Hematopoietic multipotent progenitor cell treated with erythropoietin and hydrocortisone succinate and interleukin-3 and kit ligand, for 17 days (in vitro differentiated cells): ENCODE data around the gene TRAF3IP1.
"Not testable (repeated sequence)": the region's sequence is repeated elsewhere in the genome, so short reads cannot be mapped to it uniquely, and the experiment has no call there.

Experiments used
- DNase-seq: peaks from one replicate; pipeline ENCODE4 v3.0.0-alpha.2; 2015; ENCODE audit warnings: low spot score

TRAF3IP1 gene

GRCh38 chr2:238427435-238428162 lies 107.3 kb downstream of the TRAF3IP1 start:
- no peak for DNase-seq

DNA sequence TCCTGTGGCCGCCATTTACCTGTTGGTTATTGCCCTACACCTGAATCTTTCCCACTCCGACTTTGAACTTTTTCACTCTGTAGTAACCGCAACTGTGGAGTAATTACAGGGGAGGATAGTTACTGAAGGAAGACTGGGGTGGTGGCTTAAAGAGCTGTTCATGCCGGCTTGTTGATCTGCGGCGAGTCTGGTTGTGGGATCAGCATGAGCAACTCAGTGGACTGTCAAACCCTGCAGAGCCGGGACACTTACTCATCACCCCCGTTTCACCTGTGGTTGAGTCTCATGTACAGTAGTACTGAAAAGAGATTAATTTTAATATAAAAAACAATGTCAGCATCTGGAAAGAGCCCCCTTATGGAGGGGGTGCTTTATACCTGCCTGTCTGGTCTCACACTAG lies 108.5 kb downstream of the TRAF3IP1 start:
- DNase-seq: no peak

- DNase-seq: no peak
Measured at GRCh38 chr2:238430781-238431180, 110.5 kb downstream of the TRAF3IP1 start.

DNA sequence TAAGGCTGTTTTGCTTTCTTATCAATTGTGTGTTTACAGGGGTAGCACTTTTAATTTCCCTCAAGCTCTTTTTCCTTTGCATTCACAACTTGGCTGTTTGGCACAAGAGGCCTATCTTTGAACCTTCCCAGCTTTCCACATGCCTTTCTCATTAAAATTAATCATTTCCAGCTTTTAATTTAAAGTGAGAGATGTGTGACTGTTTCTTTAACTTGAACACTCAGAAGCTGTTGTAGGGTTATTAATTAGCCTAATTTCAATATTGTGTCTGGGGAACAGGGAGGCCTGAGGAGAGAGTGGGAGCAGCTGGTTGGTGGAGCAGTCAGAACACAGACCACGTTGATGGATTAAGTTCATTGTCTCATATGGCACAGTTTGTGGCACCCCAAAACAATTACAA lies 111.1 kb downstream of the TRAF3IP1 start:
- DNase-seq: no peak

DNA sequence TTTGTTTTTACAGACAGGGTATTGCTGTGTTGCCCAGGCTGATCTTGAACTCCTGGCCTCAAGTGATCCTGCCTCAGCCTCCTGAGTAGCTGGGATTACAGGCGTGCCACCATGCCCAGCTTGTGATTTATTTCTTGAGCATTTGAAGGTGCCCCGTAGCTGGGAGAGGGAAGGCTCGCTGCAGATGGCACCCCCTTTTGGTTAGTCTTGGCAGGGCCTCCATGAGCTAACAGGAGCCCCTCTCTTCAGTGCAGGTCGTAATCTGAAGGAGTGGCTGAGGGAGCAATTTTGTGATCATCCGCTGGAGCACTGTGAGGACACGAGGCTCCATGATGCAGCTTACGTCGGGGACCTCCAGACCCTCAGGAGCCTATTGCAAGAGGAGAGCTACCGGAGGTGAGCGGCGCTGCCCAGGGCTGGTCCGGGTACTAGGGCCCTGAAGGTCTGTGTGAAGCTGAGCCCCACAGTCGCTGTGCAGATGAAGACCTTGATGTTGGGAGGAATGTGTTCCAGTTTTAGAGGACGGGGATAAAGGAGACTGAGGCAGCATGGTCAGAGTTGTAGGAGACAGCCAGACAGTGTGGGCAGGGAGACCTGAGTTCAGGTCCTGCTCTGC lies 113.1 kb downstream of the TRAF3IP1 start:
- peak; percentile 35 for DNase-seq

DNA sequence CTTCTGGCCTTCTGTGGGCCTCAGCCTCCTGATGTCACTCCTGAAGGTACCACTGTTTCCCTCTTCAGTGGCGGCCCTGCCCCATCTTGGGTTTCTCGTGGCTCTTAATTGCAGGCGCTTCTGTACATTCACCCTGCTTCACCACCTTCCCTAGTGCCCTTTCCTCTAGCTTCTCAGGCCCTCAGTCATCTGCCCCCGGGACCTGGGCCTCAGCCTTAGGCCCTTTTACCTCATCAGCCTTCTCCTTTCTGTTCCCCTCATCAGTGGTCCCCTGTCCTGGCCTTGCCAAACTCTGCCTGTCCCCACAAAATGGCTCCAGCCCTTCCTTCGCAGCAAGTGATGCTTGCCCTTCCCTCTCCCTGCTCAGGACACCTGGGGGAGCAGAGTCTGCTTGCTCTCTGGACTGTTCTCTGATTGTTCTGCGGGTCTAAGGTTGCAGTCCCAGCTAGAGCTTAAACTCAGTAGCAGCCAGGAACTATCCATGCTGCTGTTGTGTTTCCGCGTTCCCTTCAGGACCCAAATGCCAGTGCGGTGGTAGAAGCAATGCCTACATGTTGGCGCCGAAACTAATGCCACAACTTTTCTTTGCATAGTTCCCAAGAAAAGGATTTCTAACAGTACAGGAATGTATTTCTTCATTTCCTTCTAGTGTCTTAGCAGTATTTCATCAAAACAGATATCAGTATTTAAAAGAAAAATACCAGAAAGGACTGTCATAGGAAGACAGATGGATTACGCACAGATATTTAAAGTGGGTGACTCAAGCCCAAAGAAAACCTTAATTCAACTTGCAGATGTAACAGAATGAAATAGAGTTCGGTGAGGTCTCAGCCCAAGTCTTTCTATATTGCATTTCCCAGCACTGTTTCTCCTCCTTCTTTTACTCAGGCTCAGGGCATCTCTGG lies 113.9 kb downstream of the TRAF3IP1 start:
- no peak for DNase-seq

DNA sequence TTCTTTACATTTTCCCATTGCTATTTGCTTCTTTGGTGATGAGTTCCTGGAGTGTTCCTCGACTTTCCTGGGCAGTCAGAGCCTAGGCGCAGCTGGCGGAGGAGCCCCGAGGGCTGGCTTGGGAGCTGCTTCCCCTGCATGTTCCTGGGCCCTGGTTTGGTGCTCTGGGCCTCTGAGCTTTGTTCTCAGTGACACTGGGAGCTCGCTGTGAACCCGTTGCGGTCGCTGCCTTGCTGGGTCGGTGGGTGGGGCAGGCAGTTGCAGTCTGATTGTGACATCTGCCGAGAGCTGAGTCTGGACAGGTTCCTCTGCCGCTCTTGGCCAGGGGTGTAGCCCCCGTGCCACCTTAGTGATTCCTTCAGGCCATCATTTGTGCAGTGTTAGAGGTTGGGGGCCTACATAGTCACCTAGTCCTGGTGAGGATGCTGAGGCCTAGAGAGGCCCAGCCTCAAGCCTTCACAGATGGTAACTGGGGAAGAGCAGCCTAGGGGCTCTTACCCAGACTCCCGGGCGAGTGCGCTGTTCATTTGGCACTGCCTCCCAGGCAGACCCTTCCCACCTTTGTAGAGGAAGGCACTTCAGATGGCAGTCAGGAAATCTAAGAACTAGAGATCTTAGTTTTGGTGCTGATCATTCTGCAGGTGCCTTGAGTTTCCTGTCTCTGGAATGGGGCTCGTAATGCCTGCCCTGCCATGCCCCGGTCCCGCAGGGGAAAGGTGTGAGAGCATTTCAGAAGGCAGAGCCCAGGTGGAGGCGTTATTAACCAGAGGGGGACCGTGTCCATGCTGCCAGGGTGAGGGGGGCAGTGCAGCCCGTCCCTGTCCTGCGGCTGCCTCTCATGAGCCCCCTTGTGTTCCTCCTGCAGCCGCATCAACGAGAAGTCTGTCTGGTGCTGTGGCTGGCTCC lies 114.8 kb downstream of the TRAF3IP1 start:
- no peak for DNase-seq

GRCh38 chr2:238435752-238436096 lies 115.4 kb downstream of the TRAF3IP1 start:
- no peak for DNase-seq

GRCh38 chr2:238438856-238439849 lies 118.8 kb downstream of the TRAF3IP1 start:
- DNase-seq: no peak

- DNase-seq: no peak
Measured at GRCh38 chr2:238439917-238440316, 119.6 kb downstream of the TRAF3IP1 start.

DNA sequence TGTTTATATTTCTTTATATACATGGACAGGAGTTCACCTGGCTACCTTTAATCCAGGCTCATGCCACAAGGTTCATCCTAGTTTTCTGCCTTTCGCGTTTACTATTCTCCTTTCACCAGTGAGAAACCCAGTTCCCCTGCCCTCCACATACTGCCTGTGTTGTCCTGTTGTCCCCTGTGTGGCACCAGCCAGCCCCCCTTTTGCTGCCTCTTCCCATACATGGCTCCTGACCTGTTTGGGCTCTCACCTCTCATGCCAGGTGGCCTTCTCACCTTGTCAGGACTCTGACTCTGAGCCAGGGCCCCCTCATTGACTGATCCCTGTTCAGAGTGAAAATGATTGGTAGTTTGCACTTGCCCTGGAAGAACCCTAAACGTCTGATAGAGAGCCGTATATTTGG lies 120.0 kb downstream of the TRAF3IP1 start:
- no peak for DNase-seq

GRCh38 chr2:238440767-238441166 lies 120.4 kb downstream of the TRAF3IP1 start:
- DNase-seq: no peak

- no peak for DNase-seq
Measured at GRCh38 chr2:238441262-238442114, 121.2 kb downstream of the TRAF3IP1 start.

GRCh38 chr2:238442257-238442656 lies 121.9 kb downstream of the TRAF3IP1 start:
- not testable (repeated sequence) for DNase-seq

GRCh38 chr2:238444242-238444641 lies 123.9 kb downstream of the TRAF3IP1 start:
- DNase-seq: no peak

- no peak for DNase-seq
Measured at GRCh38 chr2:238445409-238446190, 125.3 kb downstream of the TRAF3IP1 start.

DNA sequence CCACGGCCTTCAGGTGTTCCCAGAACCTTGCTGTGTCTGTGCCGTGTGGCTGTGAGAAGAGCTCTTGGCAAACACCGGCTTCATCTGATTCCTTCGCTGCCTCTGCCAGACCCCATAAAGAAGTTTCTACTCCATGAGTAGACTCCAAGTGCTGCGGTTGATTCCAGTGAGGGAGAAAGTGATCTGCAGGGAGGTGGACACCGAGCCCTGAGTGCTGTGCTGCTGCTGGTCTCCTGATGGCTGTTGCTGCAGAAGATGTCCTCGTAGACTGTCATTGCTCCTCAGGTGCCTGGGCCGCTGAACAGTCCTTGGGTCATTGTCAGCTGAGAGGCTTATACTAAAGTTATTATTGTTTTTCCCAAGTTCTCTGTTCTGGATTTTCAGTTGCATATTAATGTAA lies 126.1 kb downstream of the TRAF3IP1 start:
- DNase-seq: no peak

GRCh38 chr2:238448031-238448955 lies 128.0 kb downstream of the TRAF3IP1 start:
- DNase-seq: no peak
